ENCODE results near the gene DHH.
A peak's percentile ranks its signal among the peaks of the same experiment; 100 is the strongest.
"Not testable (repeated sequence)": the region's sequence is repeated elsewhere in the genome, so short reads cannot be mapped to it uniquely, and the experiment has no call there.

Gene DHH

GRCh38 chr12:49069507-49070346, 24.9 kb downstream of the DHH start, which contains the start of gene RHEBL1:
Gene RHEBL1 (minus strand): TSS chr12:49069979. CDS start chr12:49069785, 194 bp downstream.
- DNase-seq (ENCODE audit: low read depth) = peak; percentile 95

DNA sequence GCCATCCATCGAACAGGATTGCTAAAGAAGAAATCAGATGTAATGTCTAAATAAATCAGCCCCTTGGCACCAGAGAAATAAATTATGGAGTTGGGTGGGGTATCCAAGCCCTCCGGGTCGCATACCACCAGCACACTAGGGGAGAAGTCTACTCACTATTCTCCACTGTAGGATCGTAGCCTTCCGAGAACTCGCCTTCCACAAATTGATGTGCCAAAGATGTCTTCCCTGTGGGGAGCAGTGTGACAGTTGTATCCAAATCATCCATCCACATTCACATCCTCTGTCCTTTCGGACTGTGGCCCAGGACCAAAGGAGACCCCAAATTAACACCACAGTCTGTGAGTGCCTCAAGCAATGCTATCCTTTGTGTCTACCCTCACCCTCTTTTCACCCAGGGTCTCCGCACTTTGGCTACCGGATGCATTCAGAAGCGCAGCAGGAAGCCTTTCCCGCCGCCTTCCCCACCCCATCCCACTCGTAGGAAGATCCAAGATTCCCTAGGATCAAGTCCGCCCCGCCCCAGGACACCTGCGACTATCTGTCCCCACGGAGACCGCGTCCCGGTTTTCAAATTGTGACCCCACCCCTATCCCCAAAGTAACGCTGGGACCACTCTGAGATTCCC, 25.6 kb downstream of the DHH start:
- no peak for DNase-seq (ENCODE audit: low read depth)

DNA sequence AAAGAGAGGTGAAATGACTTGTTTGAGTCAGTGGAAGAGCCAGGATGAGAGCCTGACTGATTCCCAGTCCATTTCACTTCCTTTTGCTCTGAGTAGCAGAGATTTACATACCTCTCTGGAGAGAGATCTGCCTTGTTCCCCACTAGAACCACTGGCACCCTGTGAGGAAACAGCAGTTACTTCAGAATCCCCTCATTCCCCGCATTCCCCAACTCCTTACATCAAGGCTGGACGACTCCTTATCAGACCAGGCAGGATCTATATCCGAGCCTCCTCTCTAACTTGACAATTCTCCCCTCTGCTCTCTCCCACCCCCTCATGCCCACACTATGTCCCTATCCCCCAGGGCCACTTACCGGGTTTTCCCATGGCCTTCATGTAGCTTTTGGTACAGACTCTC, 28.5 kb downstream of the DHH start:
- DNase-seq (ENCODE audit: low read depth) = no peak

DNA sequence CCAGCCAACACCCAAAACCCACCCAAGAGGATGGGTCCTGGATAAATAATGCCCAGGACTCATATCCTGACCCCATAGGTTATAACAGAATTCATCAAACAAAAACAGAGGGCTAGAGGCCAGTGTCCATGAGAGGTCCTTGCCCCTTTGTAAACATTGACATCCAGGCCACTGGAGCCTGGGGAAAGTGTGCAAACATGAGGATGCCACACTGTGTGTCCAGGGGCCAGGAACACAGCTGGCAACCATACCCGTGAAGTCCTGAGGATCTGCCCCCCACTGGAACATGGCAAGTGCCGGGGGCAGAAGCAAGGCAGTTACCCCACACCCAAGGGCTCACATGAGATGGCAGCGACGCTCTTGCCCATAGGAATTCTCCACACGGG, 29.8 kb downstream of the DHH start:
- DNase-seq (ENCODE audit: low read depth) = no peak

DNA sequence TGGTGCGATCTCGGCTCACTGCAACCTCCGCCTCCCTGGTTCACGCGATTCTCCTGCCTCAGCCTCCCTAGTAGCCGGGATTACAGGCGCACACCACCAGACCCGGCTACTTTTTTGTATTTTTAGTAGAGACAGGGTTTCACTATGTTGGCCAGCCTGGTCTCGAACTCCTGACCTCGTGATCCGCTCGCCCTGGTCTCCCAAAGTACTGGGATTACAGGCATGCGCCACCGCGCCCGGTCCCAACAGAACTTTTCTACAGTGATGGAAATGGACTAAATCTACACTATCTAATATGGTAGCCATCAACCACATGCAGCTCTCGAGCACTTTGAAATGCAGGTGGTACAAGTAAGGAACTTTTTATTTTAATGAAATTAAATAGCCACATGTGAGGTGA, 32.7 kb downstream of the DHH start:
- DNase-seq (ENCODE audit: low read depth) = not testable (repeated sequence)

DNA sequence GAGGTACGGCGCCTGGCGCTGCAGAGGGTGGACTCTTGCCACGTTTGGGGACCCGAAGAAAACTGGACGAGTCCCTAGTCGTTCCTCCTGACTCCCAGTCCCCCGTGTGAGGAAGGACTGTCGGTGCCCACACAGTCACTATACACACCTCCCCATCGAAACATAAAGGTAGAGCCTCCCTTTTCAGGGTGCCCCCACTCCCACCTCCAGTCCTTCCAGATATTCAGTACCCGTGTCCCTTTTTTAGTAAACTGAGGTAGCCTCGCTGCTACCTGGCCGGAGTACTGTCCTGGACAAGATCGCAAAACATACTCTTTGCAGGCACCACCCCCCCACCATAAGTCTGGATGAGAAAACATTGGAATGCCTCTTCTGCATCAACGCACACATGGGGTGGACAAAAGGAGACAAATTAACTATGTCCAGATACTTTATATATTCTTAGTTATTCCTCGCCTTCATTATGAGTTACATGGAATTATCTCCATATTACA, 33.4 kb downstream of the DHH start:
- DNase-seq (ENCODE audit: low read depth) = no peak

GRCh38 chr12:49060237-49061156, 34.1 kb downstream of the DHH start, which contains the start of gene KMT2D:
Gene KMT2D (minus strand): TSS chr12:49060794. CDS start chr12:49055324, 5,470 bp downstream.
- peak; percentile 63 for DNase-seq (ENCODE audit: low read depth)

DNA sequence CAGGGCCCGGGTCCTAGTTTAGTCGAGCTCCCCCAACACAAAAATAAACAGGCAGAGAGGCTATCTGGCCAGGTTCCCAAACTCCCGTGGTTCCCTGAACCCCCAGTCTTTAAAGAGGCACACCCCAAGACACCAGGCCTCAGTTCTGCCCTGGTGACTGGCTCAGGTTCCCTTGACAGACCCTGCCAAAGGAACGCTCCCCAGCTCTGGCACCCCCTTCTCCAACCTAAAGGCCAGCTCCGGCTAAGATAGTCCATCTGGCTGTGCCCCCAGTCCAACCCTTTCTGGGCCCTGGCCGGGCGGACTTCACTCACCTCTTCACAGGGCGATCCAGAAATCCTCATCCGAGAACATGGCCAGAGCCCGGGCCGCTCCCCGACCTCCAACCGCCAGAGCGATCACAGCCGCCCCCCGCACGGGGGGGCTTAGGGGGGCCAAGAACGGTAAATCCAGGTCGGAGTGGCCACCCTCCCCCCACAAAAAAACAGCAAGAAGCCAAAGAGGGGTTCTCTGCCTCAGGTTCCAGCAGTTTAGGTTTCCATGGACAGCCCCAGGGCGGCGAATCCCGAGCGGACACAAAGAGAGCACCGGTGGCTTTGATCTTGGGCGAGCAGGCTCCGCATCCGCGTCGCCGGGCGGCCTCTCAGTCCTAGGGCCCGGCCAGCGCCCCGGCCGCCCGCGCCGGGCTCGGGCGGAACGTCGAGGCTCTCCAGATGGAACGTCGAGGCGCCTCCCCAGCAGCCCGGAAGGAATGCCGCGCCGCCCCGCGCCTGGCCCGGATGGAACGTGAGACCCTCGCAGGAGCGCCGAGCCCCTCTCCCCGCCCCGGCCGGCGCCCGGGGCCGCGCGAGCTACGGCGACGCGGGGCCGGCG, 35.1 kb downstream of the DHH start:
- no peak for DNase-seq (ENCODE audit: low read depth)

DNA sequence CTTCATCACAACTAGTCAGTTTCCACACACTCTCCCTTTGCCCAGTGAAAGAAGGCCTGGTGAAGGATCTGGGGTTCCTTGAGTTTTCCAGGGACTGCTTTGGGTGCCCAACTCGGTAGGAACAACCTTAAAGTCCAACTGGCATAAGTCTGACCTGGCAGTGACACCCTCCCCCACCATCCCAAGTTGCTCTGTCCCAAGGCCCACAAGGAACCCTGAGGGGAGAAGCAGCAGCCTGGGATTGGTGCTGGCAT, 35.6 kb downstream of the DHH start:
- no peak for DNase-seq (ENCODE audit: low read depth)

DNA sequence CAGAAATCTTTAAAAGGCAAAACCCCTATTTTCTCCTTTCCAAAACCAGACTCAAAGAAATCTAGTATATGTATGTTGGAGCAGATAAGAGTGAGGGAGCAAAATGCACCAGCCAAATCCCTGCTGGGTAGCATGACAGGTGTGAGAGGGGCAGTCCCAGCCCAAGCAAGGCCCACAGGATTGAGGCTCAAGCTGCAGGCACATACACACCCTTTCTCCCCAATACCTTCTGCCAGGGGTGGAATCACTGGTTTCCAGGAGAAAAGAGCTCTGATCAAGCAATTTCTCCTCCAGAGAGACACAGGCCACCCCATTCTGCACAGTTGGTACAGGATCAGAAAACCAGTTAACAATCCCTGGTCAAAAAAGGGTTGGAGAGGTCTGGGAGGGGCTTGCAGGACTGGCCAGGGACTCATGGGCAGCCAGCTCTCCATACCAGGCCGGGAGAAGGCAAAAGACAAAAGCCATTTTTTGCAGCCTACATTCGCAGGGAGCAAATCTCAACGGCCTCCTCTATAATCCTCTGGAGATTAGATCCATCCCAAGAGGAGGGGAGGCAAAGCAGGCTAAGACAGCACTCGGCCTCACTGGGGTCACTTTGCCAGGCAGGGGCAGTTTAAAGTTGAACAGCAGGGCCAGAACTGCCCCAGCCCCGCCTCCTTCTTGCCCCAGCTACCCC, 36.1 kb downstream of the DHH start:
- no peak for DNase-seq (ENCODE audit: low read depth)

DNA sequence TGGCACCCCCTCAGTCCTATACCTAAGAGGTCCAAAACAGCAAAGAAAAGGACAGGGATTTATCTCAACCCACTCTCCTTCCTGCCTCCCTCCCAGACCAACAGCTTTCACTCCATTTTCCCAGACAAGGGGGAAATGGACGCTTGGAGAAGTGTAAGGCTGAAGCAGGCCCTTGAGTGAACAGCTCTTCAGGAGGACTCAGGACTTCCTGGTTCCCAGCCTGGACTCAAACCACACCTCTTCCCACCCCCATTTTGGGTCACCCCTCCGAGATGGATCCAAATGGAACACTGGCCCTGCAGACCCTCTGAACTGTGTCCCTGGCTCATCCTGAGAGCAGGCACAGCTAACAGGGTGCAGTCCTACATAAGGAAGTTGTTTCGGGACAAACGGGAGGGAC, 36.7 kb downstream of the DHH start:
- DNase-seq (ENCODE audit: low read depth) = no peak

DNA sequence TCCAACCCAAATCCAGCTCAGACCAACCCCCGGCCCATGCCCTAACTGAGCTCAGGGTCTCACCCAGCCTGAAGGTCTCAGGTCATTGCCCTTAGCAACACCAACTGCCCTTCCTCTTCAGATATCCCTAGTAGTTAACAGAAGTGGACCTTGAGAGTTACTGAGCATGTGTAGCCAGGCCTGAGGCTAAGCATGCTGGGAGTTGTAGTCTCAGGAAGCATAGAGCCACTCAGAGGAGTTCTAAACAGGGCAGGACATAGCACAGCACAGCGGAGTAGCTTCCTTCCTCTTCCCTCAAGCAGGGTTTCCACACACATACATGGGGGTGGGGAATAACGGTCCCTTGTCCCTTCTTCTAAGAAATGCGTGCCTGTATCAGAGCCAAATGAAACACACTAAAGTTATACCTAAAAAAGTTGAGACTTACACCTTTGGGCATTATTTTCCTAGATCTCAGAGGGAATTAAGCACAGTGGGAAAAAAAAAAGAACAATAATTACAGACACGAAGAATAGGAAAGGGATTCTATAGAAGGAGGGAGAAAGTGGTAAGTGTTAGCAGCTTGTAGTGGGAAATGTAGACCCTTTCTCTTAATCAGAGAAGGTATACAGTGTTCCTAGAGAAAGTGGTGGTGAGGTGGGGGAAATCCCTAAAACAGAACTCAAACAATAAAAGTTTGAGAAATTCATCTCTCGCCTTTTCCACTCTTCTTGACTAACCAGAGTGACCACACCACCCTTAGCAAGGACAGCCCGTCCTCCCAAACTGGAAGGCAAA, 38.4 kb downstream of the DHH start:
- no peak for DNase-seq (ENCODE audit: low read depth)

DNA sequence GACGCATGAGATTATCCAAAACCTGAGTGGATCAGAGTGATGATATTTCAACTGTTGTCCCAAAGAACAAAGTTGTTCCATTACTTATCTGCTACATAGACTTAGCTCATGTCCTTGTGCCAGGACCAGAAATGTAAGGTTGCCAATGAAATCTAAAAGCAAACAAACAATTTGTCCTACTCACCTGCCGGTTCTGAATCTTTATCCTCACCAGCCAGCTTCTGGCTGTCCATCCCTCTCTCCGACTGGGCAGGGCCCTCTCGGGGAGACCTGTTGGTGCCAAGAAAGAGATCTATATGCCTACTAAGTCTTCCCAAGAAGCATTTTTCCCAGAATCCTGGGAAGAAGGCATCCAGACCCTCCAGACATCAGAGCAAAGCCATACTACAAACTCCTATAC, 39.5 kb downstream of the DHH start:
- DNase-seq (ENCODE audit: low read depth) = no peak

GRCh38 chr12:49054524-49054923, 40.1 kb downstream of the DHH start:
- no peak for DNase-seq (ENCODE audit: low read depth)

DNA sequence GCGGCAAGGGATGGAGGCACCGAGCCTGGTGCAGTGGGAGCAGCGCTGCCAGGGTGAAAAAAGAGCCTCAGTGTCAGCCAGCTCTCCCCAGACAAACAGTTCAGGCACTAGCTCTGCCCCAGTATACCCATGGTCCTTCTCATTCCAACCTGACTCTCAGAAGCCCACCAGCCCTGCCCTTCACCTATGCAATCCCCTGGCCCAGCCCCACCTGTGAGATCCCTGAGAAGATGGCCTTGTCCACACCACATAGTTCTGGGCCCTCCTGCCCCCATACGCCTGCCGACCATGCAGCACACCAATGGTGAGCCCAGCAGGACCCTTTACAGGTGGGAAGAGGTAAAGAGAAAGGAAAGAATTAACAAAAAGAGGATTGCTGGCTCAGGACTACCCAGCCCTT, 40.5 kb downstream of the DHH start:
- DNase-seq (ENCODE audit: low read depth) = no peak

DNA sequence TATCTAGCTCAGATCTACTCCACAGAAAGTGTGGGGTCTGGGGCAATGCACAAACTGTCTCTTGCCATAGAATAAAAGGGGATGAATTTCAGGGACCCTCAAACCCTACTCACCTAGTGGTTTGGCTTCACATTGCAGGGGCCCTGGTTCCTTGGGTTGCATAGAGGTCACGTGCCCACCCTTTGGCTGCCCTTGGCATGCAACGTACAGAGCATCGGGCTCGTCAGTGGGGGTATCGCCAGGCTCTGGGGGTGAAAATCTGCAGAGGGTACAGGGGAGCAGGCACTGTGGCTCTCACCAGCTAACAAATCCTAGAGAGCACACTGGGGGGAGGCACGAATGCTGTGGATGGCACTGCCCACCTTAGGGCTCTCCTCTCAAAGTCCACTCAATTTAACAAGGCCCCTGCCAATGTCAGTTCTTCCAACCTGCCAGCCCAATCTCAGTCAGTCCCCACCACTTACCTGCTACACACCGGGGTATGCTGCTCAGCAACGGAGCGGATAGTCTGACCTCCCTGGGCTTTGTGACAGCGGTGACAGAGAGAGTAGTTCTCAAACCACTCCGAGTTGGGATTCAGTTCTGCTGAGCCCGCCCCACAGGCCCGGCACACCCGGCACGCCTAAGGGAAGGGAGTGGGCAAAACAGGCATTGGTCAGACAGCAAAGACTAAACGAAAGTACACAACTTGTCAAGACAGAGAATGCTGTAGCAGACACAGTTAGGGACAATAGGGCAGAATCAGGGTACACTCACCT, 42.0 kb downstream of the DHH start:
- no peak for DNase-seq (ENCODE audit: low read depth)

GRCh38 chr12:49051777-49052438, 42.7 kb downstream of the DHH start:
- DNase-seq (ENCODE audit: low read depth) = no peak

DNA sequence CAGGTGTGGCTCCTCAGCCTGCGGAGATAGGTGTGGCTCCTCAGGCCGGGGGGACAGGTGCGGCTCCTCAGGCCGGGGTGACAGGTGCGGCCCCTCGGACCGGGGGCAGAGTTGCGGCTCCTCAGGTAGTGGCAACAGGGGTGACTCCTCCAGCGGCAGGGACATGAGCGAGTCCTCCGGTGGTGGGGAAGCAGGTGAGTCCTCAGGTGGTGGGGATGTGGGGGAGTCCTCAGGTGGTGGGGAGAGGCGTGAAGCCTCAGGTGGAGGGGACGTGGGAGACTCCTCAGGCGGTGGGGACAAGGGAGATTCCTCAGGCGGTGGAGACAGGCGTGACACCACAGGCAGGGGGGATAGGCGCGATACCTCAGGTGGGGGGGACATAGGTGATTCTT, 43.2 kb downstream of the DHH start:
- no peak for DNase-seq (ENCODE audit: low read depth)
